ENCODE results near the gene GIMAP7. TPM values are rescaled to one million over a fixed set of nuclear protein-coding genes. Genes with fewer than 3 reads are reported as not detected.

Gene GIMAP7
- not detected in 5 replicates for total RNA-seq (2022; extraction: Qiagen RNA extraction; ENCODE audit: low read depth)

GRCh38 chr7:150514748-150515222 is at the start of gene GIMAP7:
Gene GIMAP7 (plus strand): TSS chr7:150514872. CDS start chr7:150519975, 5,103 bp downstream.

GRCh38 chr7:150567169-150567568 is 52.5 kb downstream of the GIMAP7 start, which contains the start of gene GIMAP4:
Gene GIMAP4 (plus strand): TSS chr7:150567390. CDS start chr7:150569902, 2,512 bp downstream.

Other genes with a start within 250 kb of the GIMAP7 start
- 0.12 to 0.19 TPM (median 0.17 TPM) in 3 of 5 replicates, not detected in the others for gene LRRC61, start 191.5 kb upstream of the GIMAP7 start, total RNA-seq (2022; extraction: Qiagen RNA extraction; ENCODE audit: low read depth)
- gene ACTR3C, start 191.3 kb upstream of the GIMAP7 start, total RNA-seq (2022; extraction: Qiagen RNA extraction; ENCODE audit: low read depth): not detected in 5 replicates
- gene RARRES2, start 173.2 kb upstream of the GIMAP7 start, total RNA-seq (2022; extraction: Qiagen RNA extraction; ENCODE audit: low read depth): not detected in 5 replicates
- gene REPIN1, start 146.1 kb upstream of the GIMAP7 start, total RNA-seq (2022; extraction: Qiagen RNA extraction; ENCODE audit: low read depth): 73.2 to 96.1 TPM (median 93.1 TPM) in 5 replicates
- gene ZNF775, start 135.5 kb upstream of the GIMAP7 start, total RNA-seq (2022; extraction: Qiagen RNA extraction; ENCODE audit: low read depth): 3.8 to 7.4 TPM (median 6.1 TPM) in 5 replicates
- gene GIMAP8, start 64.2 kb upstream of the GIMAP7 start, total RNA-seq (2022; extraction: Qiagen RNA extraction; ENCODE audit: low read depth): not detected in 5 replicates
- not detected in 5 replicates for gene GIMAP4, start 52.5 kb downstream of the GIMAP7 start, total RNA-seq (2022; extraction: Qiagen RNA extraction; ENCODE audit: low read depth)
- not detected in 5 replicates for gene GIMAP6, start 117.5 kb downstream of the GIMAP7 start, total RNA-seq (2022; extraction: Qiagen RNA extraction; ENCODE audit: low read depth)
- 0.06 to 0.17 TPM in 2 of 5 replicates, not detected in the others for gene GIMAP2, start 170.8 kb downstream of the GIMAP7 start, total RNA-seq (2022; extraction: Qiagen RNA extraction; ENCODE audit: low read depth)
- not detected in 5 replicates for gene GIMAP1, start 201.7 kb downstream of the GIMAP7 start, total RNA-seq (2022; extraction: Qiagen RNA extraction; ENCODE audit: low read depth)
- not detected in 5 replicates for gene GIMAP5, start 222.5 kb downstream of the GIMAP7 start, total RNA-seq (2022; extraction: Qiagen RNA extraction; ENCODE audit: low read depth)

Measured in A549 treated with RU486 at 1 μM for 4 hours (cell line).